Keratinocyte (primary cell): Measurements from ENCODE around the gene CDCP1. TPM values are rescaled to one million over a fixed set of nuclear protein-coding genes. Genes with fewer than 3 reads are reported as not detected.

ENCODE experiments used
- DNase-seq: peaks from one replicate; pipeline ENCODE4 v3.0.0-alpha.2; 2011; ENCODE audit warnings: low read depth, missing footprints, low spot score
- FAIRE-seq: peaks from 2 replicates; lab custom pipeline; 2011; peaks lifted over from hg19 to GRCh38; lab: Jason Lieb, UNC
- H2AFZ ChIP-seq: 2 replicates; pipeline ENCODE4 v1.6.0; 2012; ENCODE audit warnings: low read length, control low read depth, inconsistent platforms; ENCODE audit not compliant: control insufficient read depth
- H3K27ac ChIP-seq: 2 replicates; pipeline ENCODE4 v1.5.1; 2011; ENCODE audit warnings: low read length; ENCODE audit not compliant: control insufficient read depth, insufficient read depth
- H3K27me3 ChIP-seq: 3 replicates; pipeline ENCODE4 v1.6.0; 2011; ENCODE audit warnings: low read length; ENCODE audit not compliant: control insufficient read depth, insufficient read depth; ENCODE audit errors: extremely low read depth
- H3K36me3 ChIP-seq, 2 experiments: 2 replicates in 1 of 2; 3 replicates in 1 of 2; pipeline ENCODE4 v1.5.1; 2011; ENCODE audit warnings: low read length in 2 of 2, mild to moderate bottlenecking in 1 of 2; ENCODE audit not compliant: control insufficient read depth in 2 of 2, insufficient read depth in 2 of 2; ENCODE audit errors: extremely low read depth in 1 of 2
- H3K4me1 ChIP-seq: 3 replicates; pipeline ENCODE4 v1.5.1; 2011; ENCODE audit warnings: low read length; ENCODE audit not compliant: control insufficient read depth, insufficient read depth; ENCODE audit errors: extremely low read depth
- H3K4me2 ChIP-seq: 3 replicates; pipeline ENCODE4 v1.6.0; 2011; ENCODE audit warnings: low read depth, low read length; ENCODE audit not compliant: control insufficient read depth, insufficient read depth; ENCODE audit errors: extremely low read depth
- H3K4me3 ChIP-seq, 3 experiments: fragments of 200-600 bp in 1 of 3; sonication (generic) in 1 of 3; 2 replicates in 2 of 3; 3 replicates in 1 of 3; pipeline ENCODE4 v1.5.1; 2011 to 2016; ENCODE audit warnings: low read length in 3 of 3, mild to moderate bottlenecking in 3 of 3, control low read depth in 2 of 3, inconsistent platforms in 1 of 3, low read depth in 1 of 3, mixed read lengths in 1 of 3, mixed run types in 1 of 3, moderate library complexity in 1 of 3; ENCODE audit not compliant: control insufficient read depth in 2 of 3, insufficient read depth in 2 of 3; ENCODE audit errors: extremely low read depth in 1 of 3
- H3K79me2 ChIP-seq: 2 replicates; pipeline ENCODE4 v1.6.0; 2012; ENCODE audit warnings: low read length; ENCODE audit not compliant: control insufficient read depth, insufficient read depth
- H3K9ac ChIP-seq: 3 replicates; pipeline ENCODE4 v1.6.0; 2011; ENCODE audit warnings: low read length; ENCODE audit not compliant: control insufficient read depth, insufficient read depth; ENCODE audit errors: extremely low read depth
- H3K9me1 ChIP-seq: 3 replicates; pipeline ENCODE4 v1.6.0; 2011; ENCODE audit warnings: low read length; ENCODE audit not compliant: control insufficient read depth, insufficient read depth; ENCODE audit errors: extremely low read depth
- H3K9me3 ChIP-seq: 2 replicates; pipeline ENCODE4 v1.5.1; 2012; ENCODE audit warnings: low read depth, low read length; ENCODE audit not compliant: control insufficient read depth
- H4K20me1 ChIP-seq: 3 replicates; pipeline ENCODE4 v1.6.0; 2011; ENCODE audit warnings: low read length; ENCODE audit not compliant: control insufficient read depth, insufficient read depth; ENCODE audit errors: extremely low read depth
- EZH2 ChIP-seq: IDR thresholded peaks from one replicate; pipeline ENCODE4 v1.6.1; 2012; ENCODE audit warnings: inconsistent platforms, mild to moderate bottlenecking, low read length, moderate library complexity
- dilution Hi-C: fragments of 300-500 bp; cut with MboI; formaldehyde crosslinking; loops from one replicate; pipeline ENCODE4 v1.7.0; 2020; ENCODE audit warnings: low sequenced_read_pairs; ENCODE audit not compliant: extremely low pct_ligation_motif_present
- polyA plus RNA-seq, 5 experiments: library from polyadenylated mRNA; depleted of rRNA in 3 of 5; stranded (reverse) in 3 of 5; stranded (forward) in 1 of 5; unstranded in 1 of 5; fragments of >200 nt; gene quantifications; 1 replicate in 1 of 5; 2 replicates in 3 of 5; 3 replicates in 1 of 5; pipeline versions ENCODE4 v1.2.1 to v1.2.3, GENCODE V29; 2011 to 2012; ENCODE audit warnings: missing spikeins in 2 of 5, low read depth in 1 of 5, low replicate concordance in 1 of 5
- TF ChIP-seq, protein P1 (sequence below), 3 experiments: IDR thresholded peaks in 1 of 3; conservative IDR thresholded peaks in 1 of 3; optimal IDR thresholded peaks in 1 of 3; 2 replicates in 2 of 3; 3 replicates in 1 of 3; pipeline versions ENCODE3 to v1.5.1; 2011; ENCODE audit warnings: low read length in 3 of 3, mild to moderate bottlenecking in 3 of 3, moderate library complexity in 2 of 3, control low read depth in 1 of 3, inconsistent platforms in 1 of 3; ENCODE audit not compliant: insufficient read depth in 2 of 3; ENCODE audit errors: extremely low read depth in 1 of 3

Gene CDCP1
- polyA plus RNA-seq, 1 donor (not counting 4 experiments of a cell fraction or from before 2014, with no cell fraction given), result 85.8 TPM

DNA sequence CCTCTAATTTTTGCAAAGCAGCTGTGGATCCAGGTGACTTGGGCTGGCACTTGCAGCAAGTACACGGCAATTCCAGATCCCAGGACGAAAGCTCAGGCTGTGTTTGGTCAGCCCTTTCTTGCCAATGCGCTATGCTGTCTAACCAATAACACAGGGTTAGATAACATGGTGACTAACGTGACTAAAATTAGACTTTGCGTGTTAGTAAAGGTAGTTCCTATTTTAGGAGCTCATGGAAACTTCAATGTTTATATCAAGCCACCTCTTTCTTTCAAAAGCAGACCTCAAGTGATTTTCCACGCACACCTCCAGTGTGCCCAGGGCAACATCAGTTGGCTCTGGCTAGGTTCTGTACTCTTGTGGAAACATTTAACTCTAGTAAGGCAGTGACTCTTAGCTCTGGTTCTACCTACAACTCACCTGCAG lies 32.5 kb downstream of the CDCP1 start:
- H3K36me3 ChIP-seq, result peaks cover 33 to 70% of the 10 kb centered on the region in 2 experiments
- H3K9me1 ChIP-seq, result peaks cover 2% of the 10 kb centered on the region
- H2AFZ ChIP-seq, result no peak overlapping the region
- H4K20me1 ChIP-seq, result peaks cover 7% of the 10 kb centered on the region
- no peak for DNase-seq
- H3K9me3 ChIP-seq, result no peaks in the 10 kb centered on the region
- no peak overlapping the region for H3K4me3 ChIP-seq
- FAIRE-seq, result no peak
- peak overlapping the region; percentile 22 for H3K27ac ChIP-seq
- H3K27me3 ChIP-seq, result no peaks in the 10 kb centered on the region
- dilution Hi-C loops, result no loop called here
- no peak overlapping the region for H3K4me2 ChIP-seq
- peaks cover 9% of the 10 kb centered on the region for H3K4me1 ChIP-seq
- TF ChIP-seq EZH2, result no peak
- TF ChIP-seq, protein P1, sequence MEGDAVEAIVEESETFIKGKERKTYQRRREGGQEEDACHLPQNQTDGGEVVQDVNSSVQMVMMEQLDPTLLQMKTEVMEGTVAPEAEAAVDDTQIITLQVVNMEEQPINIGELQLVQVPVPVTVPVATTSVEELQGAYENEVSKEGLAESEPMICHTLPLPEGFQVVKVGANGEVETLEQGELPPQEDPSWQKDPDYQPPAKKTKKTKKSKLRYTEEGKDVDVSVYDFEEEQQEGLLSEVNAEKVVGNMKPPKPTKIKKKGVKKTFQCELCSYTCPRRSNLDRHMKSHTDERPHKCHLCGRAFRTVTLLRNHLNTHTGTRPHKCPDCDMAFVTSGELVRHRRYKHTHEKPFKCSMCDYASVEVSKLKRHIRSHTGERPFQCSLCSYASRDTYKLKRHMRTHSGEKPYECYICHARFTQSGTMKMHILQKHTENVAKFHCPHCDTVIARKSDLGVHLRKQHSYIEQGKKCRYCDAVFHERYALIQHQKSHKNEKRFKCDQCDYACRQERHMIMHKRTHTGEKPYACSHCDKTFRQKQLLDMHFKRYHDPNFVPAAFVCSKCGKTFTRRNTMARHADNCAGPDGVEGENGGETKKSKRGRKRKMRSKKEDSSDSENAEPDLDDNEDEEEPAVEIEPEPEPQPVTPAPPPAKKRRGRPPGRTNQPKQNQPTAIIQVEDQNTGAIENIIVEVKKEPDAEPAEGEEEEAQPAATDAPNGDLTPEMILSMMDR (optimal IDR thresholded peaks at IDR 0.05 in 1 of 3, IDR thresholded peaks at IDR 0.05 in 1 of 3, conservative IDR thresholded peaks at IDR 0.05 in 1 of 3; ENCODE audit: extremely low read depth in 1 of 3, insufficient read depth in 2 of 3, low read length in 3 of 3), result no peak
- H3K79me2 ChIP-seq, result peaks cover 61% of the 10 kb centered on the region
- no peak overlapping the region for H3K9ac ChIP-seq

DNA sequence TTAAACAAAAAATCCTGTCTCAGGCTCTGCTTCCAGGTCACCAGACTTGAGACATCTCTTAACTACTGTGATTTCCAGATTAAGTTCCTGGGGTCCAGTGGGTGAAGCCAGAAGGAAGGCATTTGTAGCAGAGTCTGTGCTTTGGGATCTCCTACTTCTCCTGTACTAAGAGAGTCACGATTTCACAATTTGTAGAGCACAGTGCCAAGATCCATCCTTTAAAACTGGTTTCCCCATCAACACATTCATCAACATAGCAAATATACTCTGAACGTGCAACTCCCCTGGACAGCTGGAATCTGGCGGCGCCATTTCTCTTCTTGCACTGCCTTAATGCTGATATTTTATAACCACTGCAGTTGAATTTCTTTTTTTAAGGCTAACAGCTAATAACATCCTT lies 33.2 kb downstream of the CDCP1 start:
- Histone ChIP-seq H2AFZ (no peak overlapping the region), H3K9me3 (no peaks in the 10 kb centered on the region), H3K79me2 (peaks cover 59% of the 10 kb centered on the region), H3K9me1 (peaks cover 2% of the 10 kb centered on the region), H3K36me3 (peaks cover 33 to 68% of the 10 kb centered on the region in 2 experiments), H3K27me3 (no peaks in the 10 kb centered on the region), H3K4me2 (no peak overlapping the region), H3K9ac (no peak overlapping the region), H3K4me1 (peaks cover 7% of the 10 kb centered on the region), H3K27ac (peak overlapping the region; percentile 13), H4K20me1 (peaks cover 7% of the 10 kb centered on the region), H3K4me3 (no peak overlapping the region)
- dilution Hi-C loops, result no loop called here
- DNase-seq (no peak), FAIRE-seq (no peak)
- TF ChIP-seq, protein P1 (optimal IDR thresholded peaks at IDR 0.05 in 1 of 3, IDR thresholded peaks at IDR 0.05 in 1 of 3, conservative IDR thresholded peaks at IDR 0.05 in 1 of 3; ENCODE audit: extremely low read depth in 1 of 3, insufficient read depth in 2 of 3, low read length in 3 of 3), result no peak
- no peak for TF ChIP-seq EZH2
